WTC11 (cell line): ENCODE data around the gene SRMS.

ENCODE experiments used
- ATF2 ChIP-seq: sonication (generic); formaldehyde crosslinking; IDR thresholded peaks from 2 replicates; pipeline ENCODE4 v1.8.1; 2022; ENCODE audit warnings: low read depth, missing genetic modification reagents, borderline replicate concordance
- CREB1 ChIP-seq: sonication (generic); formaldehyde crosslinking; IDR thresholded peaks from 2 replicates; pipeline ENCODE4 v1.8.0; 2023; ENCODE audit warnings: mild to moderate bottlenecking, missing genetic modification reagents
- CREM ChIP-seq: sonication (generic); formaldehyde crosslinking; IDR thresholded peaks from 2 replicates; pipeline ENCODE4 v1.8.1; 2022; ENCODE audit warnings: mild to moderate bottlenecking, missing genetic modification reagents, moderate library complexity
- CTCF ChIP-seq: fragments of 200-600 bp; IDR thresholded peaks from 2 replicates; pipeline ENCODE4 v1.8.0; 2022; ENCODE audit warnings: antibody characterized with exemption
- EMX1 ChIP-seq: fragments of 250-450 bp; sonication (Bioruptor Pico); IDR thresholded peaks from 2 replicates; pipeline ENCODE4 v1.8.0; 2021; ENCODE audit warnings: mild to moderate bottlenecking
- NFE2L1 ChIP-seq: sonication (generic); formaldehyde crosslinking; IDR thresholded peaks from 2 replicates; pipeline ENCODE4 v1.8.1; 2023; ENCODE audit warnings: missing genetic modification reagents
- OVOL2 ChIP-seq: fragments of 250-450 bp; sonication (Bioruptor Pico); IDR thresholded peaks from 2 replicates; pipeline ENCODE4 v1.9.0; 2021; ENCODE audit warnings: mild to moderate bottlenecking, borderline replicate concordance
- TEAD4 ChIP-seq: sonication (generic); formaldehyde crosslinking; IDR thresholded peaks from 2 replicates; pipeline ENCODE4 v1.8.0; 2022; ENCODE audit warnings: mild to moderate bottlenecking, missing genetic modification reagents
- USF1 ChIP-seq: sonication (generic); formaldehyde crosslinking; IDR thresholded peaks from 2 replicates; pipeline ENCODE4 v1.8.0; 2022; ENCODE audit warnings: mild to moderate bottlenecking, missing genetic modification reagents
- ZNF138 ChIP-seq: sonication (generic); formaldehyde crosslinking; conservative IDR thresholded peaks from 2 replicates; pipeline ENCODE4 v1.8.1; 2022; ENCODE audit warnings: mild to moderate bottlenecking, moderate library complexity, missing genetic modification reagents
- ZNF263 ChIP-seq: sonication (generic); formaldehyde crosslinking; IDR thresholded peaks from 2 replicates; pipeline ENCODE4 v1.8.1; 2022; ENCODE audit warnings: low read depth, mild to moderate bottlenecking, moderate library complexity, missing genetic modification reagents
- ZNF512 ChIP-seq: sonication (generic); formaldehyde crosslinking; IDR thresholded peaks from 2 replicates; pipeline ENCODE4 v1.8.1; 2022; ENCODE audit warnings: missing genetic modification reagents, borderline replicate concordance

GRCh38 chr20:63567136-63567385 is 19.5 kb upstream of the SRMS start:
- TF ChIP-seq CTCF (no peak), CREM (CRISPR knock-in tag) (no peak), ZNF512 (CRISPR knock-in tag) (no peak), OVOL2 (no peak), CREB1 (no peak), ZNF138 (no peak), ZNF263 (CRISPR knock-in tag) (no peak), TEAD4 (CRISPR knock-in tag) (no peak), NFE2L1 (no peak), USF1 (no peak), EMX1 (CRISPR knock-in tag) (no peak), ATF2 (no peak)
